Endothelial cell of umbilical vein (primary cell): Measurements from ENCODE around the gene RAI1. TPM values are rescaled to one million over a fixed set of nuclear protein-coding genes. Genes with fewer than 3 reads are reported as not detected.

Experiments used
- BruUV-seq: library from RNA; stranded (reverse); fragments of 400-500 nt; replicated peaks from 2 replicates; lab custom pipeline; 2021; lab: Mats Ljungman, UMichigan
- CTCF ChIA-PET: fragments of 300-600, 350-600 bp; sonication (Branson Sonifier 250); formaldehyde crosslinking; loops from one replicate; lab custom pipeline; 2021; ENCODE audit warnings: antibody characterized with exemption, inconsistent platforms; lab: Charles Lee
- POLR2A ChIA-PET: fragments of 300-600, 350-600 bp; sonication (Branson Sonifier 250); formaldehyde crosslinking; loops from one replicate; lab custom pipeline; 2021; ENCODE audit warnings: antibody characterized with exemption, inconsistent platforms; lab: Charles Lee
- DNase-seq: peaks from one replicate; pipeline ENCODE4 v3.0.0-alpha.2; 2011; ENCODE audit warnings: low read depth, low spot score
- FAIRE-seq: peaks from 2 replicates; lab custom pipeline; 2011; peaks lifted over from hg19 to GRCh38; lab: Jason Lieb, UNC
- H2AFZ ChIP-seq: 2 replicates; pipeline ENCODE4 v1.6.0; 2012; ENCODE audit warnings: low read depth, low read length, control low read depth, inconsistent platforms
- H3K27ac ChIP-seq: 2 replicates; pipeline ENCODE4 v1.5.1; 2011; ENCODE audit warnings: low read depth, mild to moderate bottlenecking, control low read depth, low read length, moderate library complexity; ENCODE audit not compliant: insufficient read depth
- H3K27me3 ChIP-seq, 2 experiments: 2 replicates each; pipeline versions ENCODE4 v1.6.0 to v1.6.1; 2011; ENCODE audit warnings: low read length in 2 of 2, mixed read lengths in 1 of 2; ENCODE audit not compliant: control insufficient read depth in 2 of 2, insufficient read depth in 2 of 2
- H3K36me3 ChIP-seq, 2 experiments: 2 replicates in 1 of 2; 3 replicates in 1 of 2; pipeline ENCODE4 v1.5.1; 2011; ENCODE audit warnings: low read length in 2 of 2, mild to moderate bottlenecking in 1 of 2, moderate library complexity in 1 of 2; ENCODE audit not compliant: control insufficient read depth in 2 of 2, insufficient read depth in 2 of 2; ENCODE audit errors: extremely low read depth in 1 of 2
- H3K4me1 ChIP-seq: 3 replicates; pipeline ENCODE4 v1.5.1; 2011; ENCODE audit warnings: mild to moderate bottlenecking, low read length; ENCODE audit not compliant: control insufficient read depth, insufficient read depth; ENCODE audit errors: extremely low read depth
- H3K4me2 ChIP-seq: 2 replicates; pipeline ENCODE4 v1.6.1; 2011; ENCODE audit warnings: low read length, control low read depth, mixed read lengths; ENCODE audit not compliant: insufficient read depth
- H3K4me3 ChIP-seq, 3 experiments: fragments of 200-600 bp in 1 of 3; sonication (generic), shearing (Covaris generic) in 1 of 3; replicated peaks in 1 of 3; 2 replicates each; pipeline ENCODE4 v1.5.1; 2011 to 2016; ENCODE audit warnings: control low read depth in 3 of 3, low read length in 3 of 3, mild to moderate bottlenecking in 2 of 3, inconsistent platforms in 1 of 3, low read depth in 1 of 3, moderate library complexity in 1 of 3; ENCODE audit not compliant: insufficient read depth in 1 of 3
- H3K79me2 ChIP-seq: 2 replicates; pipeline ENCODE4 v1.6.0; 2012; ENCODE audit warnings: low read length, inconsistent platforms; ENCODE audit not compliant: control insufficient read depth, insufficient read depth
- H3K9ac ChIP-seq: replicated peaks from 2 replicates; pipeline ENCODE3; 2011; ENCODE audit warnings: low read length, control low read depth; ENCODE audit not compliant: insufficient read depth; ENCODE audit errors: extremely low read depth
- H3K9me1 ChIP-seq: replicated peaks from 3 replicates; pipeline ENCODE4 v1.6.0; 2011; ENCODE audit warnings: mild to moderate bottlenecking, low read length; ENCODE audit not compliant: control insufficient read depth, insufficient read depth; ENCODE audit errors: extremely low read depth
- H3K9me3 ChIP-seq: replicated peaks from 2 replicates; pipeline ENCODE4 v1.5.1; 2012; ENCODE audit warnings: low read length, inconsistent platforms; ENCODE audit not compliant: control insufficient read depth, insufficient read depth
- H4K20me1 ChIP-seq: replicated peaks from 2 replicates; pipeline ENCODE3; 2011; ENCODE audit warnings: mild to moderate bottlenecking, low read length; ENCODE audit not compliant: control insufficient read depth, insufficient read depth; ENCODE audit errors: extremely low read depth
- EZH2 ChIP-seq: IDR thresholded peaks from 2 replicates; pipeline ENCODE4 v1.6.1; 2012; ENCODE audit warnings: borderline replicate concordance, low read depth, mild to moderate bottlenecking, moderate library complexity, low read length, inconsistent platforms; ENCODE audit not compliant: severe bottlenecking
- FOS ChIP-seq: IDR thresholded peaks from 2 replicates; pipeline ENCODE4 v1.6.1; 2011; ENCODE audit warnings: mild to moderate bottlenecking, low read length, moderate library complexity, borderline replicate concordance; ENCODE audit not compliant: insufficient read depth
- GATA2 ChIP-seq: IDR thresholded peaks from 2 replicates; pipeline ENCODE4 v1.7.0; 2011; ENCODE audit warnings: low read depth, mild to moderate bottlenecking, moderate library complexity, mixed read lengths, low read length; ENCODE audit not compliant: insufficient read length, insufficient read depth
- JUN ChIP-seq: IDR thresholded peaks from 2 replicates; pipeline ENCODE4 v1.6.1; 2011; ENCODE audit warnings: borderline replicate concordance, low read depth; ENCODE audit not compliant: insufficient read length, insufficient read depth
- MYC ChIP-seq: IDR thresholded peaks from one replicate; pipeline ENCODE4 v1.6.1; 2011; ENCODE audit warnings: mild to moderate bottlenecking, low read depth, low read length
- POLR2A ChIP-seq: IDR thresholded peaks from 2 replicates; pipeline ENCODE4 v1.6.1; 2012; ENCODE audit warnings: low read depth, mild to moderate bottlenecking, control low read depth, low read length
- POLR2AphosphoS5 ChIP-seq: IDR thresholded peaks from 2 replicates; pipeline ENCODE4 v1.6.1; 2012; ENCODE audit warnings: low read depth, mild to moderate bottlenecking, control low read depth, low read length, moderate library complexity; ENCODE audit not compliant: insufficient read depth
- dilution Hi-C: fragments of 300-500 bp; cut with MboI; formaldehyde crosslinking; loops from one replicate; pipeline ENCODE4 v1.15.0; 2019; ENCODE audit warnings: low sequenced_read_pairs; ENCODE audit not compliant: extremely low pct_ligation_motif_present
- intact Hi-C: fragments of 100-400 bp; cut with micrococcal nuclease; formaldehyde crosslinking; loops from one replicate; pipeline ENCODE4 v1.10.0; 2022
- polyA plus RNA-seq, 4 experiments: library from polyadenylated mRNA; depleted of rRNA in 3 of 4; stranded (reverse) in 3 of 4; unstranded in 1 of 4; fragments of >200 nt; gene quantifications; 2 replicates each; pipeline versions ENCODE4 v1.2.1 to v1.2.3, GENCODE V29; 2011 to 2012; ENCODE audit warnings: missing spikeins in 1 of 4
- total RNA-seq: library from RNA; stranded (reverse); gene quantifications from 2 replicates; pipeline ENCODE4 v1.2.3, GENCODE V29; 2021
- TF ChIP-seq, protein P1 (sequence below), 2 donors: IDR thresholded peaks; 1 replicate in 1 of 2; 2 replicates in 1 of 2; pipeline ENCODE4 v1.5.1; 2011; ENCODE audit warnings: low read length in 2 of 2, mild to moderate bottlenecking in 2 of 2, moderate library complexity in 2 of 2, control low read depth in 1 of 2, inconsistent platforms in 1 of 2, low read depth in 1 of 2; ENCODE audit not compliant: insufficient read depth in 1 of 2; ENCODE audit errors: extremely low read depth in 1 of 2
- TF ChIP-seq, protein P2 (sequence below): IDR thresholded peaks from 2 replicates; pipeline ENCODE4 v1.6.1; 2011; ENCODE audit not compliant: insufficient read depth, insufficient read length

Gene RAI1
- total and polyA plus RNA-seq, 2 donors (not counting 3 experiments of a cell fraction or from before 2014, with no cell fraction given): 7.8 to 43.3 TPM

DNA sequence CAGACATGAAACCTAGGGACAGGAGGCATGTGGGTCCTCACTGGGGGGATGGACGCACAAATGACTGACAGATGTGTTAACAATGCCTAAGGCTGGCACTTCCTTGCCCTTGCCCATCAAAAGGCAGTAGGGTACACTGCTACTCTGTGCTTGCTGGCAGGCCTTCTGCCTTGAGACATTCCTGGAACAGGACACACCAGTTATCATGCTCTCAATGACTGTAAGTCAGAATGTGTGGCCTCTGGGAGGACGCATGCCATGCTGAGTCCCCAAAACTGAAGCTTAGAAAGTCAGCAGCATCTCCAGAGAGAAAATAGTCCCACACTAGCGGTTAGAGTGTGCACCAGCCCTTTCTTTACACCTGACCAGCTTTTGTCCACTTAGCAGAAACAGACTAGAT lies 171.7 kb downstream of the RAI1 start:
- POLR2A ChIA-PET: no interaction called here
- no peak overlapping the region for H3K4me2 ChIP-seq
- TF ChIP-seq FOS (no peak), EZH2 (no peak), GATA2 (no peak), POLR2A (no peak), POLR2AphosphoS5 (no peak), JUN (no peak), MYC (no peak)
- TF ChIP-seq, protein P1, sequence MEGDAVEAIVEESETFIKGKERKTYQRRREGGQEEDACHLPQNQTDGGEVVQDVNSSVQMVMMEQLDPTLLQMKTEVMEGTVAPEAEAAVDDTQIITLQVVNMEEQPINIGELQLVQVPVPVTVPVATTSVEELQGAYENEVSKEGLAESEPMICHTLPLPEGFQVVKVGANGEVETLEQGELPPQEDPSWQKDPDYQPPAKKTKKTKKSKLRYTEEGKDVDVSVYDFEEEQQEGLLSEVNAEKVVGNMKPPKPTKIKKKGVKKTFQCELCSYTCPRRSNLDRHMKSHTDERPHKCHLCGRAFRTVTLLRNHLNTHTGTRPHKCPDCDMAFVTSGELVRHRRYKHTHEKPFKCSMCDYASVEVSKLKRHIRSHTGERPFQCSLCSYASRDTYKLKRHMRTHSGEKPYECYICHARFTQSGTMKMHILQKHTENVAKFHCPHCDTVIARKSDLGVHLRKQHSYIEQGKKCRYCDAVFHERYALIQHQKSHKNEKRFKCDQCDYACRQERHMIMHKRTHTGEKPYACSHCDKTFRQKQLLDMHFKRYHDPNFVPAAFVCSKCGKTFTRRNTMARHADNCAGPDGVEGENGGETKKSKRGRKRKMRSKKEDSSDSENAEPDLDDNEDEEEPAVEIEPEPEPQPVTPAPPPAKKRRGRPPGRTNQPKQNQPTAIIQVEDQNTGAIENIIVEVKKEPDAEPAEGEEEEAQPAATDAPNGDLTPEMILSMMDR (IDR thresholded peaks at IDR 0.05; ENCODE audit: extremely low read depth in 1 of 2, insufficient read depth in 1 of 2, low read depth in 1 of 2, low read length in 2 of 2): no peak
- TF ChIP-seq, protein P2, sequence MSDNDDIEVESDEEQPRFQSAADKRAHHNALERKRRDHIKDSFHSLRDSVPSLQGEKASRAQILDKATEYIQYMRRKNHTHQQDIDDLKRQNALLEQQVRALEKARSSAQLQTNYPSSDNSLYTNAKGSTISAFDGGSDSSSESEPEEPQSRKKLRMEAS: no peak
- CTCF ChIA-PET: interaction anchor here (1.5 kb wide), 1 partner anchor 12 kb away, joined by 4 read pairs; no protein-coding TSS in a partner anchor
- dilution Hi-C loops: no loop called here
- no TSS peak for BruUV-seq
- FAIRE-seq (no peak), DNase-seq (no peak)
- intact Hi-C loops: no loop called here
- no peaks in the 10 kb centered on the region for H3K27me3 ChIP-seq
- no peaks in the 10 kb centered on the region for H3K9me1 ChIP-seq
- no peaks in the 10 kb centered on the region for H4K20me1 ChIP-seq
- H3K36me3 ChIP-seq: peaks cover 0 to 4% of the 10 kb centered on the region in 2 experiments
- H3K27ac ChIP-seq: no peak overlapping the region
- no peak overlapping the region for H2AFZ ChIP-seq
- no peak overlapping the region for H3K9ac ChIP-seq
- H3K4me1 ChIP-seq: peaks cover 7% of the 10 kb centered on the region
- no peaks in the 10 kb centered on the region for H3K79me2 ChIP-seq
- H3K9me3 ChIP-seq: no peaks in the 10 kb centered on the region
- H3K4me3 ChIP-seq: no peak overlapping the region
